Endothelial cell of umbilical vein (primary cell): ENCODE data around the gene CEP44. TPM values are rescaled to one million over a fixed set of nuclear protein-coding genes. Genes with fewer than 3 reads are reported as not detected.

Source experiments
- BruUV-seq: library from RNA; stranded (reverse); fragments of 400-500 nt; replicated peaks from 2 replicates; lab custom pipeline; 2021; lab: Mats Ljungman, UMichigan
- CTCF ChIA-PET: fragments of 300-600, 350-600 bp; sonication (Branson Sonifier 250); formaldehyde crosslinking; loops from one replicate; lab custom pipeline; 2021; ENCODE audit warnings: antibody characterized with exemption, inconsistent platforms; lab: Charles Lee
- POLR2A ChIA-PET: fragments of 300-600, 350-600 bp; sonication (Branson Sonifier 250); formaldehyde crosslinking; loops from one replicate; lab custom pipeline; 2021; ENCODE audit warnings: antibody characterized with exemption, inconsistent platforms; lab: Charles Lee
- DNase-seq: peaks from one replicate; pipeline ENCODE4 v3.0.0-alpha.2; 2011; ENCODE audit warnings: low read depth, low spot score
- FAIRE-seq: peaks from 2 replicates; lab custom pipeline; 2011; peaks lifted over from hg19 to GRCh38; lab: Jason Lieb, UNC
- H2AFZ ChIP-seq: 2 replicates; pipeline ENCODE4 v1.6.0; 2012; ENCODE audit warnings: low read depth, low read length, control low read depth, inconsistent platforms
- H3K27ac ChIP-seq: 2 replicates; pipeline ENCODE4 v1.5.1; 2011; ENCODE audit warnings: low read depth, mild to moderate bottlenecking, control low read depth, low read length, moderate library complexity; ENCODE audit not compliant: insufficient read depth
- H3K27me3 ChIP-seq, 2 experiments: 2 replicates each; pipeline versions ENCODE4 v1.6.0 to v1.6.1; 2011; ENCODE audit warnings: low read length in 2 of 2, mixed read lengths in 1 of 2; ENCODE audit not compliant: control insufficient read depth in 2 of 2, insufficient read depth in 2 of 2
- H3K36me3 ChIP-seq, 2 experiments: 2 replicates in 1 of 2; 3 replicates in 1 of 2; pipeline ENCODE4 v1.5.1; 2011; ENCODE audit warnings: low read length in 2 of 2, mild to moderate bottlenecking in 1 of 2, moderate library complexity in 1 of 2; ENCODE audit not compliant: control insufficient read depth in 2 of 2, insufficient read depth in 2 of 2; ENCODE audit errors: extremely low read depth in 1 of 2
- H3K4me1 ChIP-seq: 3 replicates; pipeline ENCODE4 v1.5.1; 2011; ENCODE audit warnings: mild to moderate bottlenecking, low read length; ENCODE audit not compliant: control insufficient read depth, insufficient read depth; ENCODE audit errors: extremely low read depth
- H3K4me2 ChIP-seq: 2 replicates; pipeline ENCODE4 v1.6.1; 2011; ENCODE audit warnings: low read length, control low read depth, mixed read lengths; ENCODE audit not compliant: insufficient read depth
- H3K4me3 ChIP-seq, 3 experiments: fragments of 200-600 bp in 1 of 3; sonication (generic), shearing (Covaris generic) in 1 of 3; replicated peaks in 1 of 3; 2 replicates each; pipeline ENCODE4 v1.5.1; 2011 to 2016; ENCODE audit warnings: control low read depth in 3 of 3, low read length in 3 of 3, mild to moderate bottlenecking in 2 of 3, inconsistent platforms in 1 of 3, low read depth in 1 of 3, moderate library complexity in 1 of 3; ENCODE audit not compliant: insufficient read depth in 1 of 3
- H3K79me2 ChIP-seq: 2 replicates; pipeline ENCODE4 v1.6.0; 2012; ENCODE audit warnings: low read length, inconsistent platforms; ENCODE audit not compliant: control insufficient read depth, insufficient read depth
- H3K9ac ChIP-seq: replicated peaks from 2 replicates; pipeline ENCODE3; 2011; ENCODE audit warnings: low read length, control low read depth; ENCODE audit not compliant: insufficient read depth; ENCODE audit errors: extremely low read depth
- H3K9me1 ChIP-seq: replicated peaks from 3 replicates; pipeline ENCODE4 v1.6.0; 2011; ENCODE audit warnings: mild to moderate bottlenecking, low read length; ENCODE audit not compliant: control insufficient read depth, insufficient read depth; ENCODE audit errors: extremely low read depth
- H3K9me3 ChIP-seq: replicated peaks from 2 replicates; pipeline ENCODE4 v1.5.1; 2012; ENCODE audit warnings: low read length, inconsistent platforms; ENCODE audit not compliant: control insufficient read depth, insufficient read depth
- H4K20me1 ChIP-seq: replicated peaks from 2 replicates; pipeline ENCODE3; 2011; ENCODE audit warnings: mild to moderate bottlenecking, low read length; ENCODE audit not compliant: control insufficient read depth, insufficient read depth; ENCODE audit errors: extremely low read depth
- CTCF ChIP-seq, 2 donors: IDR thresholded peaks; 1 replicate in 1 of 2; 2 replicates in 1 of 2; pipeline ENCODE4 v1.5.1; 2011; ENCODE audit warnings: low read length in 2 of 2, mild to moderate bottlenecking in 2 of 2, moderate library complexity in 2 of 2, control low read depth in 1 of 2, inconsistent platforms in 1 of 2, low read depth in 1 of 2; ENCODE audit not compliant: insufficient read depth in 1 of 2; ENCODE audit errors: extremely low read depth in 1 of 2
- EZH2 ChIP-seq: IDR thresholded peaks from 2 replicates; pipeline ENCODE4 v1.6.1; 2012; ENCODE audit warnings: borderline replicate concordance, low read depth, mild to moderate bottlenecking, moderate library complexity, low read length, inconsistent platforms; ENCODE audit not compliant: severe bottlenecking
- FOS ChIP-seq: IDR thresholded peaks from 2 replicates; pipeline ENCODE4 v1.6.1; 2011; ENCODE audit warnings: mild to moderate bottlenecking, low read length, moderate library complexity, borderline replicate concordance; ENCODE audit not compliant: insufficient read depth
- GATA2 ChIP-seq: IDR thresholded peaks from 2 replicates; pipeline ENCODE4 v1.7.0; 2011; ENCODE audit warnings: low read depth, mild to moderate bottlenecking, moderate library complexity, mixed read lengths, low read length; ENCODE audit not compliant: insufficient read length, insufficient read depth
- JUN ChIP-seq: IDR thresholded peaks from 2 replicates; pipeline ENCODE4 v1.6.1; 2011; ENCODE audit warnings: borderline replicate concordance, low read depth; ENCODE audit not compliant: insufficient read length, insufficient read depth
- MAX ChIP-seq: IDR thresholded peaks from 2 replicates; pipeline ENCODE4 v1.6.1; 2011; ENCODE audit not compliant: insufficient read depth, insufficient read length
- MYC ChIP-seq: IDR thresholded peaks from one replicate; pipeline ENCODE4 v1.6.1; 2011; ENCODE audit warnings: mild to moderate bottlenecking, low read depth, low read length
- POLR2A ChIP-seq: IDR thresholded peaks from 2 replicates; pipeline ENCODE4 v1.6.1; 2012; ENCODE audit warnings: low read depth, mild to moderate bottlenecking, control low read depth, low read length
- POLR2AphosphoS5 ChIP-seq: IDR thresholded peaks from 2 replicates; pipeline ENCODE4 v1.6.1; 2012; ENCODE audit warnings: low read depth, mild to moderate bottlenecking, control low read depth, low read length, moderate library complexity; ENCODE audit not compliant: insufficient read depth
- dilution Hi-C: fragments of 300-500 bp; cut with MboI; formaldehyde crosslinking; loops from one replicate; pipeline ENCODE4 v1.15.0; 2019; ENCODE audit warnings: low sequenced_read_pairs; ENCODE audit not compliant: extremely low pct_ligation_motif_present
- intact Hi-C: fragments of 100-400 bp; cut with micrococcal nuclease; formaldehyde crosslinking; loops from one replicate; pipeline ENCODE4 v1.10.0; 2022
- polyA plus RNA-seq, 4 experiments: library from polyadenylated mRNA; depleted of rRNA in 3 of 4; stranded (reverse) in 3 of 4; unstranded in 1 of 4; fragments of >200 nt; gene quantifications; 2 replicates each; pipeline versions ENCODE4 v1.2.1 to v1.2.3, GENCODE V29; 2011 to 2012; ENCODE audit warnings: missing spikeins in 1 of 4
- total RNA-seq: library from RNA; stranded (reverse); gene quantifications from 2 replicates; pipeline ENCODE4 v1.2.3, GENCODE V29; 2021

Gene CEP44
- total and polyA plus RNA-seq, 2 donors (not counting 3 experiments of a cell fraction or from before 2014, with no cell fraction given): 2.0 to 13.0 TPM

- CTCF ChIA-PET: no interaction called here
- POLR2A ChIA-PET: no interaction called here
Observed at GRCh38 chr4:174252412-174252811, 31.3 kb upstream of the CEP44 start.

More at GRCh38 chr4:174252412-174252811, 31.3 kb upstream of the CEP44 start:
- Histone ChIP-seq H3K79me2 (no peaks in the 10 kb centered on the region), H3K4me2 (no peak overlapping the region), H3K36me3 (no peaks in the 10 kb centered on the region), H3K4me1 (no peaks in the 10 kb centered on the region), H3K27me3 (no peaks in the 10 kb centered on the region), H3K9me3 (no peaks in the 10 kb centered on the region), H2AFZ (no peak overlapping the region), H4K20me1 (no peaks in the 10 kb centered on the region), H3K27ac (no peak overlapping the region), H3K9ac (no peak overlapping the region), H3K4me3 (no peak overlapping the region), H3K9me1 (no peaks in the 10 kb centered on the region)
- no peak for DNase-seq
- dilution Hi-C loops (no loop called here), intact Hi-C loops (no loop called here)
- FAIRE-seq: no peak
- TF ChIP-seq EZH2 (no peak), GATA2 (no peak), MAX (no peak), MYC (no peak), POLR2A (no peak), JUN (no peak), POLR2AphosphoS5 (no peak), FOS (no peak), CTCF (IDR thresholded peaks at IDR 0.05; ENCODE audit: extremely low read depth in 1 of 2, insufficient read depth in 1 of 2, low read depth in 1 of 2, low read length in 2 of 2) (no peak)
- BruUV-seq: no TSS peak
